Measurements from ENCODE around the gene EPS8L1.

DNA sequence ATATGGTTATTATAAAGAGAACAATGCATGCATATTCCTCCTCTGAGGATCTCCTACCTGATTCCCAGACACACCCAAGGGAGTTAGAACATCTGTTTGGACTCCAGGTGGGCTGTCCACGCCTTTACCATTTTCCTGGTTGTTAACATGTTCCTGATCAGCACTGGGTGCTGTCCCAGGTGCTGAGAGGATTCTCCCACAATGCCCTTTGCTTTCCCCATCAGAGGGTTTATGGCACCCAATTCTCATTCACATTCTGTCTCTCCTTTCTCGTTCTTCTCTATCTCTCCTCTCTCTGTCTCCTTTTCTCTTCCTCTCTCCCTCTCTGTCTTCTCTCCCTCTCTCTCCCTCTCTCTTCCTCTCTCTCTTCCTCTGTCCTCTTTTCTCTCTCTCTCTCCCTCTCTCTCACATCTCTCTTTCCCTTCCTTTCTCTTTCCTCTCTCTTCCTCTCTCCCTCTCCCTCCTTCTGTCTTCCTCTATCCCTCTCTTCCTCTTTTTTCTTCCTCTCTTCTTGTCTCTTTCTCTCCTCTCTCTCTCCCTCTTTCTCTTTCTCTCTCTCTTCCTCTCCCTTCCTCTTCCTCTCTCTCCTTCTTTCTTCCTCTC lies 9.5 kb upstream of the EPS8L1 start:
- TF ChIP-seq POLR2A (IDR thresholded peaks at IDR 0.05; ENCODE audit: low read length) (no peak), GATA1 (IDR thresholded peaks at IDR 0.05; ENCODE audit: low read depth, low read length) (no peak)
